Ishikawa (cell line): ENCODE data around the gene OPA3.

Experiments used
- CEBPB ChIP-seq: IDR thresholded peaks from 2 replicates; pipeline ENCODE4 v1.6.1; 2012
- CREB1 ChIP-seq: IDR thresholded peaks from 2 replicates; pipeline ENCODE4 v1.6.1; 2012; ENCODE audit warnings: low read depth
- EGR1 ChIP-seq: IDR thresholded peaks from 2 replicates; pipeline ENCODE4 v1.6.1; 2012
- EP300 ChIP-seq: IDR thresholded peaks from 2 replicates; pipeline ENCODE4 v1.6.1; 2012; ENCODE audit warnings: borderline replicate concordance
- FOXM1 ChIP-seq: IDR thresholded peaks from 2 replicates; pipeline ENCODE4 v1.6.1; 2012; ENCODE audit warnings: low read depth, borderline replicate concordance
- NFIC ChIP-seq: IDR thresholded peaks from 2 replicates; pipeline ENCODE4 v1.6.1; 2012
- RAD21 ChIP-seq: IDR thresholded peaks from 2 replicates; pipeline ENCODE4 v1.6.1; 2012; ENCODE audit warnings: low read depth
- TAF1 ChIP-seq: IDR thresholded peaks from 2 replicates; pipeline ENCODE4 v1.6.1; 2012; ENCODE audit warnings: low read depth, mild to moderate bottlenecking
- TCF12 ChIP-seq: IDR thresholded peaks from 2 replicates; pipeline ENCODE4 v1.6.1; 2012; ENCODE audit warnings: low read depth
- TEAD4 ChIP-seq: IDR thresholded peaks from 2 replicates; pipeline ENCODE4 v1.6.1; 2012
- YY1 ChIP-seq: IDR thresholded peaks from 2 replicates; pipeline ENCODE4 v1.6.1; 2012; ENCODE audit warnings: low read depth
- ZBTB7A ChIP-seq: IDR thresholded peaks from 2 replicates; pipeline ENCODE4 v1.6.1; 2012; ENCODE audit warnings: low read depth
- TF ChIP-seq, protein P1 (sequence below): IDR thresholded peaks from 2 replicates; pipeline ENCODE4 v1.6.1; 2012
- TF ChIP-seq, protein P2 (sequence below): IDR thresholded peaks from 2 replicates; pipeline ENCODE4 v1.6.1; 2012
- TF ChIP-seq, protein P3 (sequence below): IDR thresholded peaks from 2 replicates; pipeline ENCODE4 v1.6.1; 2012; ENCODE audit warnings: low read depth, mild to moderate bottlenecking

Gene OPA3

DNA sequence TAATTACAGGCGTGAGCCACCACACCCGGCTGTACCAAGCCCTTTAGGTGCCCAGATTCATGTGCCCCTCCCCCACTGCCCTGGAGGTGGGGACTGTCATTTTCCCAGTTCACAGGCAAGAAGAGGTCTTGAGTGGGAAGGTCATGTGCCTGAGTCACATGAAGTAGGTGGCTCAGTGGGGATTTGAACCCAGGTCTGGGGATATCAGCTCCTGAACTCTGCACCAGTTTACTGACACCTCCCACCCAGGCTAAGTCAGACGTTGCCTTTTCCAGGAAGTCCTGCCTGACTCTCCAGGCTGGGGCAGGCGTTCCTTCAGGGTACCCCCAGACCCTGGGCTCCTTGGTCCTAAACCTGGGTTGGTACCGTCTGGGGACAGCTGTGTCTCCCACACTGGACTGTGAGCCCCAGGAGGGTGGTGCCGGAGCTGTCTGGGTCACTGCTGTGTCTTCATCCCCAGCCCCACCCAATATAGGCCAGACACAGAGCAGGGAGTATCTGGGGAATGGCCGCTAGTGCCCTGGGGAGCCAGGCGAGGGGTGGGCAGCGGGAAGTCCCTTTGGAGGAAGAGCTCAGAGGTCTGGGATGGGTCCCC, 68.7 kb downstream of the OPA3 start:
- TF ChIP-seq CEBPB (no peak), EP300 (no peak), TEAD4 (no peak), RAD21 (no peak), YY1 (no peak), ZBTB7A (no peak), EGR1 (no peak), FOXM1 (no peak), CREB1 (no peak), NFIC (no peak), TAF1 (no peak), TCF12 (no peak)
- TF ChIP-seq, protein P1, sequence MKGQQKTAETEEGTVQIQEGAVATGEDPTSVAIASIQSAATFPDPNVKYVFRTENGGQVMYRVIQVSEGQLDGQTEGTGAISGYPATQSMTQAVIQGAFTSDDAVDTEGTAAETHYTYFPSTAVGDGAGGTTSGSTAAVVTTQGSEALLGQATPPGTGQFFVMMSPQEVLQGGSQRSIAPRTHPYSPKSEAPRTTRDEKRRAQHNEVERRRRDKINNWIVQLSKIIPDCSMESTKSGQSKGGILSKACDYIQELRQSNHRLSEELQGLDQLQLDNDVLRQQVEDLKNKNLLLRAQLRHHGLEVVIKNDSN: no peak
- TF ChIP-seq, protein P2, sequence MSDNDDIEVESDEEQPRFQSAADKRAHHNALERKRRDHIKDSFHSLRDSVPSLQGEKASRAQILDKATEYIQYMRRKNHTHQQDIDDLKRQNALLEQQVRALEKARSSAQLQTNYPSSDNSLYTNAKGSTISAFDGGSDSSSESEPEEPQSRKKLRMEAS: no peak
- TF ChIP-seq, protein P3, sequence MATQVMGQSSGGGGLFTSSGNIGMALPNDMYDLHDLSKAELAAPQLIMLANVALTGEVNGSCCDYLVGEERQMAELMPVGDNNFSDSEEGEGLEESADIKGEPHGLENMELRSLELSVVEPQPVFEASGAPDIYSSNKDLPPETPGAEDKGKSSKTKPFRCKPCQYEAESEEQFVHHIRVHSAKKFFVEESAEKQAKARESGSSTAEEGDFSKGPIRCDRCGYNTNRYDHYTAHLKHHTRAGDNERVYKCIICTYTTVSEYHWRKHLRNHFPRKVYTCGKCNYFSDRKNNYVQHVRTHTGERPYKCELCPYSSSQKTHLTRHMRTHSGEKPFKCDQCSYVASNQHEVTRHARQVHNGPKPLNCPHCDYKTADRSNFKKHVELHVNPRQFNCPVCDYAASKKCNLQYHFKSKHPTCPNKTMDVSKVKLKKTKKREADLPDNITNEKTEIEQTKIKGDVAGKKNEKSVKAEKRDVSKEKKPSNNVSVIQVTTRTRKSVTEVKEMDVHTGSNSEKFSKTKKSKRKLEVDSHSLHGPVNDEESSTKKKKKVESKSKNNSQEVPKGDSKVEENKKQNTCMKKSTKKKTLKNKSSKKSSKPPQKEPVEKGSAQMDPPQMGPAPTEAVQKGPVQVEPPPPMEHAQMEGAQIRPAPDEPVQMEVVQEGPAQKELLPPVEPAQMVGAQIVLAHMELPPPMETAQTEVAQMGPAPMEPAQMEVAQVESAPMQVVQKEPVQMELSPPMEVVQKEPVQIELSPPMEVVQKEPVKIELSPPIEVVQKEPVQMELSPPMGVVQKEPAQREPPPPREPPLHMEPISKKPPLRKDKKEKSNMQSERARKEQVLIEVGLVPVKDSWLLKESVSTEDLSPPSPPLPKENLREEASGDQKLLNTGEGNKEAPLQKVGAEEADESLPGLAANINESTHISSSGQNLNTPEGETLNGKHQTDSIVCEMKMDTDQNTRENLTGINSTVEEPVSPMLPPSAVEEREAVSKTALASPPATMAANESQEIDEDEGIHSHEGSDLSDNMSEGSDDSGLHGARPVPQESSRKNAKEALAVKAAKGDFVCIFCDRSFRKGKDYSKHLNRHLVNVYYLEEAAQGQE: no peak

DNA sequence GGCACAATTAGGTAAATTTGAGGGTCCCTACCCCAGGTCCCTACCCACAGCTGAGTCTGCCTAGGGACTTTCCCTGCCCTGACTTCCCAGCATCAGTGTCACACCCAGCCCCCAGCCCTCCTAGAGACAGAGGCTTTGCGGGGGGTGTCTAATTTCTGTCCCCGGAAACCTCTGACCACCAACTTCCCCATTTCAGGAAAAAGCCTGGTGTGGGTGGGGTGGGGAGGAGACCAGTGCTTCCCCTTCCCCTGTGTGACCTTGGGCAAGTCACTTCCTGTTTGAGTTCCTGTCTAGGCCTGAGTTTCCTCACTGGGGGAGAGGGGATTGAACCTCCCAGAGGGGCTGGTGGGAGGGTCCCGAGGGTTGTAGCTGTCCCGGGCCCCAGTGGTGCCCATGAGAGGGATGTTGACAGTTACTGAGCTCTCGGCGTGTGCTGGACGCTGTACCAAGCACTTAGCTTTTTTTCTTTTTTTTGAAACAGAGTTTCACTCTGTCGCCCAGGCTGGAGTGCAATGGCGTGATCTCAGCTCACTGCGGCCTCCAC, 69.4 kb downstream of the OPA3 start:
- TF ChIP-seq, protein P3: no peak
- TF ChIP-seq, protein P1: no peak
- no peak for TF ChIP-seq TAF1
- no peak for TF ChIP-seq FOXM1
- TF ChIP-seq, protein P2: no peak
- TF ChIP-seq ZBTB7A: no peak
- no peak for TF ChIP-seq YY1
- no peak for TF ChIP-seq NFIC
- no peak for TF ChIP-seq CEBPB
- no peak for TF ChIP-seq TEAD4
- TF ChIP-seq TCF12: no peak
- no peak for TF ChIP-seq RAD21
- TF ChIP-seq CREB1: no peak
- no peak for TF ChIP-seq EGR1
- no peak for TF ChIP-seq EP300

DNA sequence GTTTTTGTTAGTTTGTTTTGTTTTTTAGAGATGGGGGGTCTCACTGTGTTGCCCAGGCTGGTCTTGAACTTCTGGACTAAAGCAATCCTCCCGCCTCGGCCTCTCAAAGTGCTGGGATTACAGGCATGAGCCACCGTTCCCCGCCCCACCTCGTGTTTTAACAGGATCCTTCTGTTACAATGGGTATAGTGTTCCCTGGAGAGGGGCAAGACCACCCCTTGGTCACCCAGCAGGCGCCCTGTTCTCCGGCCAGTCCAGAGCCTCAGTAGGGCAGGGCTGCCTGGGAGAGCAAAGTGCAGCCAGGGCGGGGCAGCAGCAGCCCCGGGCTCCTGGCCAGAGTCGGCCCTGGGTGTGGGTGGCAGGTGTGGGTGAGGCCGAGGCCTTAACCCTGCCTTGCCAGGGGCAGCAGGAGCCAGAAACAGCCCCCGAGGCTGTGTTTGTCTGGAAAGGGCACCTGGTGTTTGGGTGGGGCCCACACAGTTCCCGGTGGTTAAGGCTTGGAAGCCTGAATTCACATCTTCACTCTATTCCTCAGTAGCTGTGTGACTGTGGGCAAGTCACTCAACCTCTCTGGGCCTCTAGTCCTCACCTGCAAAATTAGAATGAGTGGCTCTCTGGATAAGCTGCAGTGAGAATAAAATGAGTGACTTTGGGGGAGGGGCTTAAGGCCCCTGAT, 70.1 kb downstream of the OPA3 start:
- no peak for TF ChIP-seq FOXM1
- no peak for TF ChIP-seq TCF12
- TF ChIP-seq EGR1: peak; percentile 74
- TF ChIP-seq ZBTB7A: peak; percentile 61; the same call in 1 of the 2 replicates
- TF ChIP-seq CREB1: no peak
- TF ChIP-seq, protein P3: no peak
- TF ChIP-seq, protein P1: no peak
- TF ChIP-seq RAD21: no peak
- TF ChIP-seq EP300: 0 out of 2 replicates have a peak, but pooled peaks have one; percentile 7
- TF ChIP-seq YY1: no peak
- TF ChIP-seq NFIC: 0 out of 2 replicates have a peak, but pooled peaks have one; percentile 30
- TF ChIP-seq TEAD4: no peak
- TF ChIP-seq CEBPB: no peak
